Measurements from ENCODE around the gene KLHL10. TPM values are rescaled to one million over a fixed set of nuclear protein-coding genes. Genes with fewer than 3 reads are reported as not detected.

The KLHL10 gene
- total and polyA plus RNA-seq, 2 of the 13 experiments (the other 11 are each of a cell fraction or from before 2014, with no cell fraction given) = 0.04 to 0.08 TPM

- no peak for TF ChIP-seq SKIL (CRISPR knock-in tag; IDR thresholded peaks at IDR 0.05; ENCODE audit: borderline replicate concordance)
- no peak for TF ChIP-seq ISX (CRISPR knock-in tag; conservative IDR thresholded peaks at IDR 0.05)
- no peak; the same call in 1 of the 2 replicates for TF ChIP-seq ZNF441 (CRISPR knock-in tag; IDR thresholded peaks at IDR 0.05; ENCODE audit: borderline replicate concordance)
- peak; percentile 73; the same call in 1 of the 2 replicates for TF ChIP-seq KLF9 (CRISPR knock-in tag; IDR thresholded peaks at IDR 0.05; ENCODE audit: low read depth)
- TF ChIP-seq RBFOX2 (IDR thresholded peaks at IDR 0.05; ENCODE audit: low read depth, low read length) = no peak
- TF ChIP-seq, protein P1, sequence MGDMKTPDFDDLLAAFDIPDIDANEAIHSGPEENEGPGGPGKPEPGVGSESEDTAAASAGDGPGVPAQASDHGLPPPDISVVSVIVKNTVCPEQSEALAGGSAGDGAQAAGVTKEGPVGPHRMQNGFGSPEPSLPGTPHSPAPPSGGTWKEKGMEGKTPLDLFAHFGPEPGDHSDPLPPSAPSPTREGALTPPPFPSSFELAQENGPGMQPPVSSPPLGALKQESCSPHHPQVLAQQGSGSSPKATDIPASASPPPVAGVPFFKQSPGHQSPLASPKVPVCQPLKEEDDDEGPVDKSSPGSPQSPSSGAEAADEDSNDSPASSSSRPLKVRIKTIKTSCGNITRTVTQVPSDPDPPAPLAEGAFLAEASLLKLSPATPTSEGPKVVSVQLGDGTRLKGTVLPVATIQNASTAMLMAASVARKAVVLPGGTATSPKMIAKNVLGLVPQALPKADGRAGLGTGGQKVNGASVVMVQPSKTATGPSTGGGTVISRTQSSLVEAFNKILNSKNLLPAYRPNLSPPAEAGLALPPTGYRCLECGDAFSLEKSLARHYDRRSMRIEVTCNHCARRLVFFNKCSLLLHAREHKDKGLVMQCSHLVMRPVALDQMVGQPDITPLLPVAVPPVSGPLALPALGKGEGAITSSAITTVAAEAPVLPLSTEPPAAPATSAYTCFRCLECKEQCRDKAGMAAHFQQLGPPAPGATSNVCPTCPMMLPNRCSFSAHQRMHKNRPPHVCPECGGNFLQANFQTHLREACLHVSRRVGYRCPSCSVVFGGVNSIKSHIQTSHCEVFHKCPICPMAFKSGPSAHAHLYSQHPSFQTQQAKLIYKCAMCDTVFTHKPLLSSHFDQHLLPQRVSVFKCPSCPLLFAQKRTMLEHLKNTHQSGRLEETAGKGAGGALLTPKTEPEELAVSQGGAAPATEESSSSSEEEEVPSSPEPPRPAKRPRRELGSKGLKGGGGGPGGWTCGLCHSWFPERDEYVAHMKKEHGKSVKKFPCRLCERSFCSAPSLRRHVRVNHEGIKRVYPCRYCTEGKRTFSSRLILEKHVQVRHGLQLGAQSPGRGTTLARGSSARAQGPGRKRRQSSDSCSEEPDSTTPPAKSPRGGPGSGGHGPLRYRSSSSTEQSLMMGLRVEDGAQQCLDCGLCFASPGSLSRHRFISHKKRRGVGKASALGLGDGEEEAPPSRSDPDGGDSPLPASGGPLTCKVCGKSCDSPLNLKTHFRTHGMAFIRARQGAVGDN (CRISPR knock-in tag; IDR thresholded peaks at IDR 0.05) = peak; percentile 73
- no peak for TF ChIP-seq CBX1 (IDR thresholded peaks at IDR 0.05; ENCODE audit: low read depth)
- TF ChIP-seq PHF8 (CRISPR knock-in tag; IDR thresholded peaks at IDR 0.05) = peak; percentile 34; the same call in 1 of the 2 replicates
- TF ChIP-seq, protein P2, sequence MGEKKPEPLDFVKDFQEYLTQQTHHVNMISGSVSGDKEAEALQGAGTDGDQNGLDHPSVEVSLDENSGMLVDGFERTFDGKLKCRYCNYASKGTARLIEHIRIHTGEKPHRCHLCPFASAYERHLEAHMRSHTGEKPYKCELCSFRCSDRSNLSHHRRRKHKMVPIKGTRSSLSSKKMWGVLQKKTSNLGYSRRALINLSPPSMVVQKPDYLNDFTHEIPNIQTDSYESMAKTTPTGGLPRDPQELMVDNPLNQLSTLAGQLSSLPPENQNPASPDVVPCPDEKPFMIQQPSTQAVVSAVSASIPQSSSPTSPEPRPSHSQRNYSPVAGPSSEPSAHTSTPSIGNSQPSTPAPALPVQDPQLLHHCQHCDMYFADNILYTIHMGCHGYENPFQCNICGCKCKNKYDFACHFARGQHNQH (CRISPR knock-in tag; IDR thresholded peaks at IDR 0.05) = no peak
- TF ChIP-seq NFE2L2 (IDR thresholded peaks at IDR 0.05; ENCODE audit: low read length) = no peak
- TF ChIP-seq, protein P3, sequence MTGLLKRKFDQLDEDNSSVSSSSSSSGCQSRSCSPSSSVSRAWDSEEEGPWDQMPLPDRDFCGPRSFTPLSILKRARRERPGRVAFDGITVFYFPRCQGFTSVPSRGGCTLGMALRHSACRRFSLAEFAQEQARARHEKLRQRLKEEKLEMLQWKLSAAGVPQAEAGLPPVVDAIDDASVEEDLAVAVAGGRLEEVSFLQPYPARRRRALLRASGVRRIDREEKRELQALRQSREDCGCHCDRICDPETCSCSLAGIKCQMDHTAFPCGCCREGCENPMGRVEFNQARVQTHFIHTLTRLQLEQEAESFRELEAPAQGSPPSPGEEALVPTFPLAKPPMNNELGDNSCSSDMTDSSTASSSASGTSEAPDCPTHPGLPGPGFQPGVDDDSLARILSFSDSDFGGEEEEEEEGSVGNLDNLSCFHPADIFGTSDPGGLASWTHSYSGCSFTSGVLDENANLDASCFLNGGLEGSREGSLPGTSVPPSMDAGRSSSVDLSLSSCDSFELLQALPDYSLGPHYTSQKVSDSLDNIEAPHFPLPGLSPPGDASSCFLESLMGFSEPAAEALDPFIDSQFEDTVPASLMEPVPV (CRISPR knock-in tag; IDR thresholded peaks at IDR 0.05) = no peak; the same call in 1 of the 2 replicates
- no peak for TF ChIP-seq PTBP1 (IDR thresholded peaks at IDR 0.05; ENCODE audit: low read depth, low read length, poor library complexity, severe bottlenecking)
- TF ChIP-seq ZNF121 (CRISPR knock-in tag; IDR thresholded peaks at IDR 0.05) = peak; percentile 23; the same call in 1 of the 2 replicates
- TF ChIP-seq MTA1 (CRISPR knock-in tag; IDR thresholded peaks at IDR 0.05; ENCODE audit: borderline replicate concordance) = no peak
- no peak for TF ChIP-seq ZNF569 (CRISPR knock-in tag; IDR thresholded peaks at IDR 0.05; ENCODE audit: borderline replicate concordance)
- TF ChIP-seq ZBTB20 (CRISPR knock-in tag; IDR thresholded peaks at IDR 0.05; ENCODE audit: borderline replicate concordance, low read depth) = no peak; the same call in 1 of the 2 replicates
- TF ChIP-seq ZNF703 (CRISPR knock-in tag; IDR thresholded peaks at IDR 0.05; ENCODE audit: borderline replicate concordance) = peak; percentile 39; the same call in 1 of the 2 replicates
Observed at GRCh38 chr17:41810659-41811548, 26.7 kb upstream of the KLHL10 start (continued).
